HepG2 (cell line): Measurements from ENCODE around the gene PPIA. TPM values are rescaled to one million over a fixed set of nuclear protein-coding genes. Genes with fewer than 3 reads are reported as not detected.

Experiments
- ADNP ChIP-seq: sonication (generic); formaldehyde crosslinking; IDR thresholded peaks from 2 replicates; pipeline ENCODE4 v1.4.0; 2020; ENCODE audit warnings: missing genetic modification reagents
- DBP ChIP-seq: sonication (generic); formaldehyde crosslinking; IDR thresholded peaks from 2 replicates; pipeline ENCODE4 v1.4.0; 2020; ENCODE audit warnings: missing genetic modification reagents; ENCODE audit errors: not compliant biosample characterization
- DMAP1 ChIP-seq: IDR thresholded peaks from 2 replicates; pipeline ENCODE4 v1.6.1; 2016
- DPF2 ChIP-seq: sonication (generic); formaldehyde crosslinking; IDR thresholded peaks from 2 replicates; pipeline ENCODE4 v1.4.0; 2020; ENCODE audit warnings: mild to moderate bottlenecking, low read depth, missing genetic modification reagents, borderline replicate concordance
- IRF2 ChIP-seq: IDR thresholded peaks from 2 replicates; pipeline ENCODE4 v1.6.1; 2018; ENCODE audit warnings: missing genetic modification reagents, missing compliant biosample characterization
- MEIS1 ChIP-seq: sonication (generic); formaldehyde crosslinking; IDR thresholded peaks from 2 replicates; pipeline ENCODE4 v1.9.0; 2021; ENCODE audit warnings: mild to moderate bottlenecking, missing genetic modification reagents, moderate library complexity, borderline replicate concordance
- PITX1 ChIP-seq: sonication (generic); formaldehyde crosslinking; IDR thresholded peaks from 2 replicates; pipeline ENCODE4 v1.5.1; 2020; ENCODE audit warnings: mild to moderate bottlenecking, missing genetic modification reagents
- PLRG1 ChIP-seq: fragments of 450-650 bp; conservative IDR thresholded peaks from 2 replicates; pipeline ENCODE4 v1.6.1; 2016
- RFX5 ChIP-seq: IDR thresholded peaks from 2 replicates; pipeline ENCODE4 v1.6.1; 2011; ENCODE audit warnings: low read depth, low read length, improper control_type of control experiment
- SOX13 ChIP-seq, 3 experiments: fragments of 450-650 bp in 1 of 3; sonication (generic) in 1 of 3; formaldehyde crosslinking in 1 of 3; IDR thresholded peaks in 2 of 3; conservative IDR thresholded peaks in 1 of 3; 2 replicates each; pipeline versions ENCODE4 v1.5.0 to v1.6.1; 2016 to 2020; ENCODE audit warnings: antibody characterized with exemption in 1 of 3, mild to moderate bottlenecking in 1 of 3, missing compliant biosample characterization in 1 of 3, missing genetic modification reagents in 1 of 3, moderate library complexity in 1 of 3
- SOX6 ChIP-seq, 2 experiments: fragments of 450-650 bp in 1 of 2; sonication (generic) in 1 of 2; formaldehyde crosslinking in 1 of 2; IDR thresholded peaks; 2 replicates each; pipeline versions ENCODE4 v1.4.0 to v1.6.1; 2017 to 2020; ENCODE audit warnings: antibody characterized with exemption in 1 of 2, mild to moderate bottlenecking in 1 of 2, missing genetic modification reagents in 1 of 2
- SP2 ChIP-seq: sonication (generic); formaldehyde crosslinking; IDR thresholded peaks from 2 replicates; pipeline ENCODE4 v1.5.1; 2020; ENCODE audit warnings: mild to moderate bottlenecking, missing genetic modification reagents
- ZNF142 ChIP-seq: sonication (generic); formaldehyde crosslinking; IDR thresholded peaks from 2 replicates; pipeline ENCODE4 v1.4.0; 2020; ENCODE audit warnings: missing genetic modification reagents
- ZNF331 ChIP-seq: sonication (generic); formaldehyde crosslinking; IDR thresholded peaks from 2 replicates; pipeline ENCODE4 v1.4.0; 2020; ENCODE audit warnings: missing genetic modification reagents
- ZNF609 ChIP-seq: sonication (generic); formaldehyde crosslinking; IDR thresholded peaks from 2 replicates; pipeline ENCODE4 v1.4.0; 2020; ENCODE audit warnings: mild to moderate bottlenecking, missing genetic modification reagents, borderline replicate concordance
- ZNF777 ChIP-seq: sonication (generic); formaldehyde crosslinking; IDR thresholded peaks from 2 replicates; pipeline ENCODE4 v1.4.0; 2020; ENCODE audit warnings: missing genetic modification reagents
- ZNF839 ChIP-seq: sonication (generic); formaldehyde crosslinking; IDR thresholded peaks from 2 replicates; pipeline ENCODE4 v1.4.0; 2020; ENCODE audit warnings: missing genetic modification reagents, mild to moderate bottlenecking, borderline replicate concordance
- ZNF878 ChIP-seq: sonication (generic); formaldehyde crosslinking; IDR thresholded peaks from 2 replicates; pipeline ENCODE4 v1.8.1; 2023; ENCODE audit warnings: mild to moderate bottlenecking, missing genetic modification reagents, moderate library complexity
- ZNF883 ChIP-seq: sonication (generic); formaldehyde crosslinking; IDR thresholded peaks from 2 replicates; pipeline ENCODE4 v1.5.1; 2020; ENCODE audit warnings: mild to moderate bottlenecking, missing genetic modification reagents; ENCODE audit errors: not compliant biosample characterization
- polyA plus RNA-seq, 8 experiments: library from polyadenylated mRNA; depleted of rRNA in 3 of 8; stranded (reverse) in 7 of 8; unstranded in 1 of 8; fragments of >200 nt; fragmentation: Illumina TruSeq in 4 of 8; extraction: Trizol in 4 of 8; gene quantifications; 2 replicates each; pipeline versions ENCODE4 v1.2.1 to v1.2.3, GENCODE V29; 2011 to 2016; ENCODE audit warnings: low read depth in 4 of 8, missing spikeins in 1 of 8, mixed read lengths in 1 of 8; ENCODE audit not compliant: insufficient read depth in 1 of 8
- total RNA-seq, 5 experiments: library from RNA; depleted of rRNA; stranded (reverse); fragments of >200 nt; fragmentation: Illumina TruSeq; extraction: Trizol; gene quantifications; 2 replicates each; pipeline ENCODE4 v1.2.3, GENCODE V29; 2016; ENCODE audit warnings: low read depth in 1 of 5

PPIA gene
- total and polyA plus RNA-seq, 2 of the 13 experiments (the other 11 are each of a cell fraction or from before 2014, with no cell fraction given), result 2,268 to 3,010 TPM

GRCh38 chr7:44796034-44796503, 412 bp upstream of the PPIA start (continued):
- TF ChIP-seq PLRG1 (no peak), SP2 (CRISPR knock-in tag) (no peak), ZNF883 (no peak), ZNF878 (CRISPR knock-in tag) (no peak), RFX5 (no peak), ZNF839 (peak; percentile 66; the same call in 1 of the 2 replicates), IRF2 (CRISPR knock-in tag) (peak; percentile 52; the same call in 1 of the 2 replicates), PITX1 (peak; percentile 54), ADNP (peak; percentile 88; the same call in 1 of the 2 replicates), ZNF609 (CRISPR knock-in tag) (no peak), ZNF331 (CRISPR knock-in tag) (no peak), SOX6 (IDR thresholded peaks at IDR 0.05) (no peak), SOX6 (CRISPR knock-in tag; IDR thresholded peaks at IDR 0.05) (peak; percentile 21; the same call in 1 of the 2 replicates), SOX13 (IDR thresholded peaks at IDR 0.05) (no peak), SOX13 (CRISPR knock-in tag; conservative IDR thresholded peaks at IDR 0.05 in 1 of 2, IDR thresholded peaks at IDR 0.05 in 1 of 2) (no peak; a peak in 1 of 4 replicates), DMAP1 (CRISPR knock-in tag) (peak; percentile 30), MEIS1 (CRISPR knock-in tag) (peak; percentile 88; the same call in 1 of the 2 replicates), ZNF142 (CRISPR knock-in tag) (0 out of 2 replicates have a peak, but pooled peaks have one; percentile 1), DPF2 (CRISPR knock-in tag) (no peak), ZNF777 (no peak), DBP (no peak)
